DOHH2 (cell line): ENCODE data around the gene PDE4D.
A peak's percentile ranks its signal among the peaks of the same experiment; 100 is the strongest.

Source experiments
- EZH2phosphoT487 ChIP-seq: fragments of 200-600 bp; sonication (generic); IDR thresholded peaks from 2 replicates; pipeline ENCODE4 v1.6.1; 2017; ENCODE audit warnings: borderline replicate concordance, mild to moderate bottlenecking, antibody characterized with exemption, low read length, moderate library complexity, mixed read lengths
- TF ChIP-seq, protein P1 (sequence below): fragments of 200-600 bp; sonication (generic); IDR thresholded peaks from one replicate; pipeline ENCODE4 v1.5.1; 2014; ENCODE audit warnings: antibody characterized with exemption, mild to moderate bottlenecking, low read depth, low read length; ENCODE audit not compliant: poor library complexity, severe bottlenecking

DNA sequence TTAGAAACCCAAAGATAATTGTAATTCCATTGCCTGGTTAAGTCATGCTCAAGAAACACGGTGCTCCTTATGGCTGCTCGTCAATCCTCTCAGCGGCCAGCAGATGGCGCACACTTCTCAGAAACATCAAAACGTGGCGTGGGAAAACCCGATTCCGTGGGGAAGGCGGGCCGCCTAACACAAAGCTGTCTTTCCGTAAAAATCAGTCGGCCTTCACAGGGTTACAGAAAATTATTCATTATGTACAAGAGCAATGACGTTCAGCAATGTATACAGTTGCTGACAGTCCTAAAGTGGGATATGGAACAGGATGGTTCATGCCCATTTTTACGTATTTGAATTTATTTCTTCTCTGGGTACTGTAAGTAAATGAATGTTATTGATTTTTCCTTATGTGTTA is 83.5 kb downstream of the PDE4D start:
- TF ChIP-seq, protein P1, sequence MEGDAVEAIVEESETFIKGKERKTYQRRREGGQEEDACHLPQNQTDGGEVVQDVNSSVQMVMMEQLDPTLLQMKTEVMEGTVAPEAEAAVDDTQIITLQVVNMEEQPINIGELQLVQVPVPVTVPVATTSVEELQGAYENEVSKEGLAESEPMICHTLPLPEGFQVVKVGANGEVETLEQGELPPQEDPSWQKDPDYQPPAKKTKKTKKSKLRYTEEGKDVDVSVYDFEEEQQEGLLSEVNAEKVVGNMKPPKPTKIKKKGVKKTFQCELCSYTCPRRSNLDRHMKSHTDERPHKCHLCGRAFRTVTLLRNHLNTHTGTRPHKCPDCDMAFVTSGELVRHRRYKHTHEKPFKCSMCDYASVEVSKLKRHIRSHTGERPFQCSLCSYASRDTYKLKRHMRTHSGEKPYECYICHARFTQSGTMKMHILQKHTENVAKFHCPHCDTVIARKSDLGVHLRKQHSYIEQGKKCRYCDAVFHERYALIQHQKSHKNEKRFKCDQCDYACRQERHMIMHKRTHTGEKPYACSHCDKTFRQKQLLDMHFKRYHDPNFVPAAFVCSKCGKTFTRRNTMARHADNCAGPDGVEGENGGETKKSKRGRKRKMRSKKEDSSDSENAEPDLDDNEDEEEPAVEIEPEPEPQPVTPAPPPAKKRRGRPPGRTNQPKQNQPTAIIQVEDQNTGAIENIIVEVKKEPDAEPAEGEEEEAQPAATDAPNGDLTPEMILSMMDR, result peak; percentile 96
- no peak for TF ChIP-seq EZH2phosphoT487
